GM12801 (cell line): ENCODE results near the gene PRKRIP1.

Experiments
- CTCF ChIP-seq: IDR thresholded peaks from one replicate; pipeline ENCODE4 v1.5.1; 2011; ENCODE audit warnings: control low read depth; ENCODE audit not compliant: insufficient read length; ENCODE audit errors: extremely low read depth

PRKRIP1 gene

GRCh38 chr7:102471791-102472125 lies 75.6 kb downstream of the PRKRIP1 start:
- TF ChIP-seq CTCF, result no peak

GRCh38 chr7:102472126-102473041 lies 76.2 kb downstream of the PRKRIP1 start:
- TF ChIP-seq CTCF, result no peak

- no peak for TF ChIP-seq CTCF
Measured at GRCh38 chr7:102473271-102473991, 77.3 kb downstream of the PRKRIP1 start.
